ENCODE results near the gene HOXA6. TPM values are rescaled to one million over a fixed set of nuclear protein-coding genes. Genes with fewer than 3 reads are reported as not detected.

Gene HOXA6
- total and polyA plus RNA-seq, 10 of the 15 experiments (the other 5 are each of a cell fraction or from before 2014, with no cell fraction given), result 0.08 TPM; not detected in 9

- no peak for TF ChIP-seq ZNF687 (IDR thresholded peaks at IDR 0.05)
- TF ChIP-seq DPF2 (IDR thresholded peaks at IDR 0.05), result no peak
- no peak for TF ChIP-seq SUPT20H (IDR thresholded peaks at IDR 0.05; ENCODE audit: borderline replicate concordance, control insufficient read depth, low read depth, low read length)
- TF ChIP-seq ZNF384 (IDR thresholded peaks at IDR 0.05; ENCODE audit: borderline replicate concordance, low read depth, low read length), result no peak
- no peak for TF ChIP-seq NKRF (conservative IDR thresholded peaks at IDR 0.05)
- no peak for TF ChIP-seq SIN3A (IDR thresholded peaks at IDR 0.05; ENCODE audit: low read depth, low read length)
- no peak for TF ChIP-seq KAT2A (conservative IDR thresholded peaks at IDR 0.05; ENCODE audit: control insufficient read depth, low read depth, low read length)
- no peak for TF ChIP-seq RCOR1 (conservative IDR thresholded peaks at IDR 0.05; ENCODE audit: low read depth, low read length)
- TF ChIP-seq CHD4 (IDR thresholded peaks at IDR 0.05), result no peak
- TF ChIP-seq FOXK2 (IDR thresholded peaks at IDR 0.05), result no peak
- no peak for TF ChIP-seq BRCA1 (IDR thresholded peaks at IDR 0.05; ENCODE audit: low read depth, low read length)
These were observed 26.6 kb upstream of the HOXA6 start, which contains the start of gene HOXA10 (continued) for GRCh38 chr7:27173956-27174873.

Data from GM12878 (cell line).